ENCODE data around the gene OR1E1. TPM values are rescaled to one million over a fixed set of nuclear protein-coding genes. Genes with fewer than 3 reads are reported as not detected.

Gene OR1E1
- total and polyA plus RNA-seq, 4 donors, result not detected

DNA sequence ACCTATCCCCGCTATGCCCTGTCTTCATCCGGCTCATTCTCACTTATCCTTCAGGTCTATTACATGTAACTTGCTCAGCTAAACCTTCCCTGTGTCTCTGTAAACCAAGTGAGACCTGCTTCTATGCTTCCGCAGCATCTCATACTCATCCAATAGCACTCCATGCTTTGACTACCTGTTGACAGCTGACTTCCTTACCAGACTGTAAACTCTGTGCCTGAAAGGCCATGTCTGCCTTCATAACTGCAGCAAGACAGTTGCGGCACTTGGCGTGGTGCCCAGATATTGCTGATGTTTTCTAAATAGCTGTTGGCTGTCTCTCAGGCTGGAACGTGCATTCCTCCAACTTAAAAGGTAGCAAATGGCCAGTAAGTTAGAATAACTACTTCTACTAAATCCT, 1.8 kb upstream of the OR1E1 start:
- no peak overlapping the region for H3K9ac ChIP-seq (ENCODE audit: low read depth in 1 of 2, low read length in 2 of 2)
- DNase-seq (ENCODE audit: low spot score), result no peak
- TF ChIP-seq GABPA (IDR thresholded peaks at IDR 0.05 in 1 of 2, conservative IDR thresholded peaks at IDR 0.05 in 1 of 2), result no peak
- no peak for TF ChIP-seq ZBTB33 (IDR thresholded peaks at IDR 0.05)
- TF ChIP-seq, protein P1, sequence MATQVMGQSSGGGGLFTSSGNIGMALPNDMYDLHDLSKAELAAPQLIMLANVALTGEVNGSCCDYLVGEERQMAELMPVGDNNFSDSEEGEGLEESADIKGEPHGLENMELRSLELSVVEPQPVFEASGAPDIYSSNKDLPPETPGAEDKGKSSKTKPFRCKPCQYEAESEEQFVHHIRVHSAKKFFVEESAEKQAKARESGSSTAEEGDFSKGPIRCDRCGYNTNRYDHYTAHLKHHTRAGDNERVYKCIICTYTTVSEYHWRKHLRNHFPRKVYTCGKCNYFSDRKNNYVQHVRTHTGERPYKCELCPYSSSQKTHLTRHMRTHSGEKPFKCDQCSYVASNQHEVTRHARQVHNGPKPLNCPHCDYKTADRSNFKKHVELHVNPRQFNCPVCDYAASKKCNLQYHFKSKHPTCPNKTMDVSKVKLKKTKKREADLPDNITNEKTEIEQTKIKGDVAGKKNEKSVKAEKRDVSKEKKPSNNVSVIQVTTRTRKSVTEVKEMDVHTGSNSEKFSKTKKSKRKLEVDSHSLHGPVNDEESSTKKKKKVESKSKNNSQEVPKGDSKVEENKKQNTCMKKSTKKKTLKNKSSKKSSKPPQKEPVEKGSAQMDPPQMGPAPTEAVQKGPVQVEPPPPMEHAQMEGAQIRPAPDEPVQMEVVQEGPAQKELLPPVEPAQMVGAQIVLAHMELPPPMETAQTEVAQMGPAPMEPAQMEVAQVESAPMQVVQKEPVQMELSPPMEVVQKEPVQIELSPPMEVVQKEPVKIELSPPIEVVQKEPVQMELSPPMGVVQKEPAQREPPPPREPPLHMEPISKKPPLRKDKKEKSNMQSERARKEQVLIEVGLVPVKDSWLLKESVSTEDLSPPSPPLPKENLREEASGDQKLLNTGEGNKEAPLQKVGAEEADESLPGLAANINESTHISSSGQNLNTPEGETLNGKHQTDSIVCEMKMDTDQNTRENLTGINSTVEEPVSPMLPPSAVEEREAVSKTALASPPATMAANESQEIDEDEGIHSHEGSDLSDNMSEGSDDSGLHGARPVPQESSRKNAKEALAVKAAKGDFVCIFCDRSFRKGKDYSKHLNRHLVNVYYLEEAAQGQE (IDR thresholded peaks at IDR 0.05), result no peak
- no peak for TF ChIP-seq SP1 (IDR thresholded peaks at IDR 0.05)
- TF ChIP-seq FOXA1 (IDR thresholded peaks at IDR 0.05), result no peak
- no peak for TF ChIP-seq EGR1 (IDR thresholded peaks at IDR 0.05; ENCODE audit: low read depth in 2 of 2)
- TF ChIP-seq, protein P2, sequence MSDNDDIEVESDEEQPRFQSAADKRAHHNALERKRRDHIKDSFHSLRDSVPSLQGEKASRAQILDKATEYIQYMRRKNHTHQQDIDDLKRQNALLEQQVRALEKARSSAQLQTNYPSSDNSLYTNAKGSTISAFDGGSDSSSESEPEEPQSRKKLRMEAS (IDR thresholded peaks at IDR 0.05), result no peak
- TF ChIP-seq, protein P3, sequence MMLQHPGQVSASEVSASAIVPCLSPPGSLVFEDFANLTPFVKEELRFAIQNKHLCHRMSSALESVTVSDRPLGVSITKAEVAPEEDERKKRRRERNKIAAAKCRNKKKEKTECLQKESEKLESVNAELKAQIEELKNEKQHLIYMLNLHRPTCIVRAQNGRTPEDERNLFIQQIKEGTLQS (IDR thresholded peaks at IDR 0.05), result no peak
- TF ChIP-seq RXRA (IDR thresholded peaks at IDR 0.05), result no peak
- no peak for TF ChIP-seq RAD21 (IDR thresholded peaks at IDR 0.05)
- TF ChIP-seq YY1 (IDR thresholded peaks at IDR 0.05), result no peak
- TF ChIP-seq JUND (IDR thresholded peaks at IDR 0.05), result no peak
- TF ChIP-seq FOXA2 (IDR thresholded peaks at IDR 0.05), result no peak
- no peak for TF ChIP-seq CTCF (IDR thresholded peaks at IDR 0.05; ENCODE audit: low read depth, low read length, missing input control)
- no peak for TF ChIP-seq TAF1 (conservative IDR thresholded peaks at IDR 0.05)
- no peak for TF ChIP-seq HNF4G (IDR thresholded peaks at IDR 0.05)
- TF ChIP-seq NR2F2 (IDR thresholded peaks at IDR 0.05), result no peak
- no peak for TF ChIP-seq HNF4A (conservative IDR thresholded peaks at IDR 0.05)
- no peaks in the 10 kb centered on the region for H3K9me3 ChIP-seq (ENCODE audit: control insufficient read depth in 4 of 4, low read length in 3 of 4)
- no peaks in the 10 kb centered on the region for H3K27me3 ChIP-seq (ENCODE audit: control insufficient read depth in 4 of 4, insufficient read depth in 4 of 4, low read length in 3 of 4)
- 57% methylated on average over 6 of the region's 6 CpGs for WGBS
- no peak overlapping the region for H3K4me3 ChIP-seq (ENCODE audit: low read depth in 1 of 3, low read length in 3 of 3)
- H3K27ac ChIP-seq (ENCODE audit: low read depth in 1 of 2, low read length in 2 of 2), result no peak overlapping the region
- no peaks in the 10 kb centered on the region for H3K4me1 ChIP-seq (ENCODE audit: control insufficient read depth in 4 of 4, insufficient read depth in 4 of 4, low read length in 3 of 4)
- H3K36me3 ChIP-seq (ENCODE audit: control insufficient read depth in 4 of 4, insufficient read depth in 3 of 4, low read depth in 1 of 4, low read length in 3 of 4), result no peaks in the 10 kb centered on the region
